Upper lobe of right lung (tissue), 1 donor: Measurements from ENCODE around the gene FBXW8. TPM values are rescaled to one million over a fixed set of nuclear protein-coding genes. Genes with fewer than 3 reads are reported as not detected.

ENCODE experiments used
- ATAC-seq: fragments of 200-7000 bp; cut with Tn5 transposase; one replicate; pipeline ENCODE4 v1.9.1; 2020; ENCODE audit warnings: mild to moderate bottlenecking, moderate library complexity
- DNase-seq: peaks from one replicate; pipeline ENCODE4 v3.0.0-alpha.2; 2020
- H3K27ac ChIP-seq: fragments of 200-600 bp; one replicate; pipeline ENCODE4 v1.8.0; 2022
- H3K27me3 ChIP-seq: fragments of 200-600 bp; one replicate; pipeline ENCODE4 v1.8.0; 2022; ENCODE audit warnings: mild to moderate bottlenecking
- H3K36me3 ChIP-seq: fragments of 200-600 bp; one replicate; pipeline ENCODE4 v1.8.0; 2022
- H3K4me1 ChIP-seq: fragments of 200-600 bp; one replicate; pipeline ENCODE4 v1.8.0; 2022
- H3K4me3 ChIP-seq: fragments of 200-600 bp; one replicate; pipeline ENCODE4 v1.8.0; 2022; ENCODE audit warnings: mild to moderate bottlenecking
- H3K9me3 ChIP-seq: fragments of 200-600 bp; one replicate; pipeline ENCODE4 v1.8.0; 2022
- intact Hi-C: fragments of 100-400 bp; cut with DNase I; formaldehyde crosslinking; loops from one replicate; pipeline ENCODE4 v1.11.0; 2022
- total RNA-seq: library from RNA; stranded (reverse); fragmentation: NEBNext Ultra II Directional; extraction: Animal tissue kit (Norgen Biotek cat#: 25700); gene quantifications from one replicate; pipeline ENCODE4 v1.2.1, GENCODE V29; 2021
- TF ChIP-seq, protein P1 (sequence below): fragments of 200-600 bp; IDR thresholded peaks from one replicate; pipeline ENCODE4 v1.8.0; 2022; ENCODE audit warnings: antibody characterized with exemption
- donor health status: DM: no; HTN: yes; CAD: no; lungs with severe emphysema.

FBXW8 gene
- total RNA-seq, 1 donor from 2014 or later: 16.8 TPM

DNA sequence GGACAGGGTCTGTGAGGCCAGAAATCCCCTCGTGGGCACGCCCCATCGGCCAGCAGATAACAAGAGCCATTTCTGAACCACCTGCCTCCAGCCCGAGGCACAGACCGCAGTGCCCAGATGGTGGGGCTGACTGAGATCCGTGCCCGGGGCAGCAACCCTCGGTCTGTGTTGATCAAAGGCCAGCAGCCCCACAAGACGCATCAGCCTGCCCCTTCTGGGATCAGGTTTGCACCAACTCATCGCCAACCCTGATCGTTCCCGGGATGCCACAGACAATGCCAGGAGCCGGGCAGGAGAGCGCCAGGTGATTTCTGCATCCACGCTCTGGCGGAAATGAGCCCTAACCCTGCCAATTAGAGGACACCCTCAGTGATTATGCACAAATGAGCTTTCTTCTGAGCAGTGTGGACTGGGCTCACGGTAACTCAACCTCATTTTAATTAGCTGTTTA is 124.0 kb downstream of the FBXW8 start:
- ATAC-seq (no peak), DNase-seq (no peak)
- no peaks in the 10 kb centered on the region for H3K36me3 ChIP-seq
- no peaks in the 10 kb centered on the region for H3K4me1 ChIP-seq
- TF ChIP-seq, protein P1, sequence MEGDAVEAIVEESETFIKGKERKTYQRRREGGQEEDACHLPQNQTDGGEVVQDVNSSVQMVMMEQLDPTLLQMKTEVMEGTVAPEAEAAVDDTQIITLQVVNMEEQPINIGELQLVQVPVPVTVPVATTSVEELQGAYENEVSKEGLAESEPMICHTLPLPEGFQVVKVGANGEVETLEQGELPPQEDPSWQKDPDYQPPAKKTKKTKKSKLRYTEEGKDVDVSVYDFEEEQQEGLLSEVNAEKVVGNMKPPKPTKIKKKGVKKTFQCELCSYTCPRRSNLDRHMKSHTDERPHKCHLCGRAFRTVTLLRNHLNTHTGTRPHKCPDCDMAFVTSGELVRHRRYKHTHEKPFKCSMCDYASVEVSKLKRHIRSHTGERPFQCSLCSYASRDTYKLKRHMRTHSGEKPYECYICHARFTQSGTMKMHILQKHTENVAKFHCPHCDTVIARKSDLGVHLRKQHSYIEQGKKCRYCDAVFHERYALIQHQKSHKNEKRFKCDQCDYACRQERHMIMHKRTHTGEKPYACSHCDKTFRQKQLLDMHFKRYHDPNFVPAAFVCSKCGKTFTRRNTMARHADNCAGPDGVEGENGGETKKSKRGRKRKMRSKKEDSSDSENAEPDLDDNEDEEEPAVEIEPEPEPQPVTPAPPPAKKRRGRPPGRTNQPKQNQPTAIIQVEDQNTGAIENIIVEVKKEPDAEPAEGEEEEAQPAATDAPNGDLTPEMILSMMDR: no peak
- peaks cover 6% of the 10 kb centered on the region for H3K27me3 ChIP-seq
- intact Hi-C loops: loop anchor here (10.0 kb wide), 1 partner anchor 810 kb away; no protein-coding TSS in a partner anchor
- H3K27ac ChIP-seq: no peak overlapping the region
- no peak overlapping the region for H3K4me3 ChIP-seq
- no peaks in the 10 kb centered on the region for H3K9me3 ChIP-seq

- Histone ChIP-seq H3K36me3 (no peaks in the 10 kb centered on the region), H3K4me3 (no peak overlapping the region), H3K4me1 (no peaks in the 10 kb centered on the region), H3K9me3 (no peaks in the 10 kb centered on the region), H3K27me3 (peaks cover 6% of the 10 kb centered on the region), H3K27ac (no peak overlapping the region)
- ATAC-seq (no peak), DNase-seq (no peak)
- TF ChIP-seq, protein P1: no peak
- intact Hi-C loops: loop anchor here (10.0 kb wide), 1 partner anchor 810 kb away; no protein-coding TSS in a partner anchor
These were observed 124.5 kb downstream of the FBXW8 start for GRCh38 chr12:117035287-117035686.

GRCh38 chr12:117036046-117036445 is 125.3 kb downstream of the FBXW8 start:
- H3K27me3 ChIP-seq: peaks cover 6% of the 10 kb centered on the region
- TF ChIP-seq, protein P1: no peak
- no peak for DNase-seq
- intact Hi-C loops: loop anchor here (10.0 kb wide), 1 partner anchor 809 kb away; no protein-coding TSS in a partner anchor
- H3K4me1 ChIP-seq: no peaks in the 10 kb centered on the region
- H3K9me3 ChIP-seq: no peaks in the 10 kb centered on the region
- no peaks in the 10 kb centered on the region for H3K36me3 ChIP-seq
- H3K27ac ChIP-seq: no peak overlapping the region
- ATAC-seq: no peak
- no peak overlapping the region for H3K4me3 ChIP-seq

GRCh38 chr12:117036547-117036946 is 125.8 kb downstream of the FBXW8 start:
- TF ChIP-seq, protein P1: no peak
- no peak for ATAC-seq
- peaks cover 6% of the 10 kb centered on the region for H3K27me3 ChIP-seq
- H3K27ac ChIP-seq: no peak overlapping the region
- H3K9me3 ChIP-seq: no peaks in the 10 kb centered on the region
- DNase-seq: no peak
- no peaks in the 10 kb centered on the region for H3K4me1 ChIP-seq
- no peaks in the 10 kb centered on the region for H3K36me3 ChIP-seq
- H3K4me3 ChIP-seq: no peak overlapping the region
- intact Hi-C loops: loop anchor here (10.0 kb wide), 1 partner anchor 808 kb away; no protein-coding TSS in a partner anchor

- H3K9me3 ChIP-seq: no peaks in the 10 kb centered on the region
- H3K4me3 ChIP-seq: no peak overlapping the region
- intact Hi-C loops: loop anchor here (10.0 kb wide), 1 partner anchor 807 kb away; no protein-coding TSS in a partner anchor
- no peaks in the 10 kb centered on the region for H3K36me3 ChIP-seq
- peaks cover 6% of the 10 kb centered on the region for H3K27me3 ChIP-seq
- peak; percentile 23 for DNase-seq
- TF ChIP-seq, protein P1: no peak
- no peak for ATAC-seq
- no peaks in the 10 kb centered on the region for H3K4me1 ChIP-seq
- H3K27ac ChIP-seq: no peak overlapping the region
These were observed 126.7 kb downstream of the FBXW8 start for GRCh38 chr12:117037289-117038022.
